HG02798 (cell line): ENCODE results near the gene NDUFA3.

ENCODE experiments used
- ATAC-seq: cut with Tn5 transposase; IDR thresholded peaks from one replicate; pipeline ENCODE4 v1.9.1; 2021; ENCODE audit warnings: mild to moderate bottlenecking; ENCODE audit not compliant: unreplicated experiment, poor library complexity

Gene NDUFA3

DNA sequence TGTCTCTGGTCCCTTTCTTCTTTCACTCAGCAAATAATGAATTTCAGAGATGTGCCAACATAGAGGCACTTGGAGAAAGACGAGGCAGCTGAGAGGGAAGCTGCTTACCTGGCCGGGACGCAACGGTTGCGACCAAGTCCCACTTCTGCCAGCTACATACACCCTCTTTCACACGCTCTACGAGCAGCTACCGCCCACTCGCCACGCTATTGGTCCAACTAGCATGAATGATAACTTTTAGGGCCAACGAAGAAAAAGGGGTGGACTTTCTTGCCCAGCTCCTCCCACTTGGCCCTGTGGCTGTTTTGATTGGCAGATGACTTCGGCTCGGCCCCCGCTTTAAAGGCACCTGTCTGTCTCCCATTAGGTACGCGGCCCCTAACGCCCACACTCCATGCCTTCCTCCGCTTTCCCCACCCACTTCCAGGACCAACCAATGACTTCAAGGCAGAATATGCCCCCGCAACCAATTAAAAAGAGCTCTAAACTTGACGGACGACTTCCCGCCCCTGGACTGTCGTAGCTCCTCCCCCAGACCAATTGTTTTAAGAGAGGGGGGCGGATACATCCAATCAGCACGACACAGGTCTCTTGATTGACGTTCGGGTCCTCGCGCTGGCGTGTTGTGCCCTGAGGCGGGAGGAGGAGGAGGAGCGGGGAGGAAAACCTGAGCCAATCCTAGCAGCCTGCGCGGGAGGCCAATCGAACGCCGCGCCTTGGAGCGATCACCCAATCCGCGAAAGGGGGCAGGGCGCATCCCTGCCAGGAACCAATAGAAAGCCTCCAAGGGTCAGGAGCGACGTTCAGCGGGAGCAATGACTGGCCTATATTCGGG, 34.4 kb downstream of the NDUFA3 start:
- ATAC-seq: peak; percentile 83

DNA sequence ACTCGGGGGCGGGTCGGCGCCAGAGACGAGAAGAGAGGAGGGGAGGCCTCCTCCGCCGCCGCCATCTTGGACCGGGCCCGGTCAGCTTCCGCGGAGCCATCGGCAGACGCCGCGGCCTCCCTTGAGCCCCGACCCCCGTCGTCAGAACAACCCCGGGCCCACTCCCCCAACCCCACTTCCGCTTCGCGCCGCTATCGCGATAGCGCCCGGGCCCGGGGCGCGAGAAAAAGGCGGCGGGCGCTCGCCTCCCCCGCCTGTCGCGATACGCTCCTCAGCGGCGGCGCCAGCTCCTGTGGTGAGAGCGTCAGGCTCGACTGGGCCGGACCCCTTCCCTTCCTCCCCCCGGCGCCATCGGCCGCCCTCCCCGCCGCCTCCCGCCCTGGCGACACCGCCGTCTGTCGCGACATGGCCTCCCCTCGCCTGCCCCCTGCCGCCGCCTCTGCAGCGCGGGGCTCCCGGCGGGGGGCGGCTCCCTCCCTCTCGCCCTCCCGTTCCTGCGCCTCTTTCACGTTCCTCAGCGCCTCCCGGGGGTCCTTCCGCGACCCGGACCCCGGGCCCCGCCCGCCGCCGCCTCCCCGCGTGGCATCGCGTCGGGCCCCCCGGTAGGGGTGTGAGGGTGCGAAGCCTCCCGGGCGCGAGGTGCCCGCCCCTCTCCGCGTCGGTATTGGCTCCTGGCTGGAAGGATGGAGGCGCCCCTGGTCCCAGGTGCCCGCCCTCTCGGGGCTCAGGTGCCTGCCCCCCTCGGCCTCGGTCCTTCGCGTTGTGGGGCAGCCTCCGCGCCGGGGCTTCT, 35.2 kb downstream of the NDUFA3 start, which contains the start of gene CNOT3:
TSS of gene CNOT3 (plus strand) at position 64 of the 790 bp plus-strand sequence. CDS start 5,217 bp downstream, outside the sequence.
- no peak for ATAC-seq

DNA sequence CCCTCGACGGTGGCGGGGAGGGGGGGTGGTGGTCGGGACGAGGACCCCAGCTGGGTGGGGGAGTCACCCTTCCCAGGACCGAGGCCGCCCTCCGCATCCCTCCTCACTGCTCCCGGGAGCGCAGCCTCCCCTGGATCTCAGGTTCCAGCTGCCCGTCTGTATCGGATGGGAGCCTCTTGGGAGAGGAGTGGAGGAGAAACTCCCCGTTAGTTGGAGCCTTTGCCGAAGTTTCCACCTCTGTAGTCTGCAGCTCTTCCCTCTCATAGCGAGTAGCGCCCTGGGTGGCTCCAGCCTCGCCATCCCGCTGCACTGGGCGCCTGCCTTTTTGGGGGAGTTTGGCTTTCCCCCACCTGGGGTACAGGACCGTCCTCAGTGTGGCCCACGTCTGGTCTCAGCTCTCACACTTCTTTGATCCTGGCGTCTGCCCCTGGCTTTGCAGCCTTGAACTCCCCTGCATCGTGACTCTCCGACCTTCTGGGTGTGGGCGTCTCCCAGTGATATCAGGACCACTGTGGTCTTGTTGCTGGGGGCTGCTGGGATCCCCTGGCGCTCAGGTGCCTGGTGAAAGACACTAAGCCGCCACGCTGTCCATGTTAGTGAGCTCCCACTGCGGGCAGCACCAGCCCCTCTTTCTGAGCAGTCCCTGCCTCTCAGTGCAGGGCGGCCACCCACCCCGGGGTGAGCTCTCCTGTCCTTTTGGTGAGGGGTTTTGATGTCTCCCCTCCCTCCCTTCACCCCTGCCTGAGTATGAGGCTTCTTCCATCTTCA, 36.0 kb downstream of the NDUFA3 start:
- no peak for ATAC-seq

DNA sequence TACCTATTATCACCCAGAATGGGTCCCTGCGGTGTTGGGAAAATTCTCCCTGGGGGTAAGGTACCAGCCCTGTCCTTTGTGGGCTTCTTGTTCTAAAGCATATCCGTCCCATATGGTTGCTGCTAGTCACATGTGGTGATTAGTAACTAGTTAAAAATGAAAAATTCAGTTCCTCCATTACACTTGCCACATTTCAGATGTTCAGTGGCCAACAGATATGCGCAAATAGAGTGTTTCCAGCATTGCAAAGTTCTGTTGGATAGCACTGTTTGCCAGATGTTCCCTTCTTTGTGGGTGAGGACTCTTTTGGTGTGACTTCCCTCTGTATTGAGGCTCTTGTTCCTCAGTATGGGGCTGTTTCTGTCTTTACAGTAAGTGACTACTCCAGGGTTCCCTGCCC, 38.7 kb downstream of the NDUFA3 start:
- no peak for ATAC-seq

DNA sequence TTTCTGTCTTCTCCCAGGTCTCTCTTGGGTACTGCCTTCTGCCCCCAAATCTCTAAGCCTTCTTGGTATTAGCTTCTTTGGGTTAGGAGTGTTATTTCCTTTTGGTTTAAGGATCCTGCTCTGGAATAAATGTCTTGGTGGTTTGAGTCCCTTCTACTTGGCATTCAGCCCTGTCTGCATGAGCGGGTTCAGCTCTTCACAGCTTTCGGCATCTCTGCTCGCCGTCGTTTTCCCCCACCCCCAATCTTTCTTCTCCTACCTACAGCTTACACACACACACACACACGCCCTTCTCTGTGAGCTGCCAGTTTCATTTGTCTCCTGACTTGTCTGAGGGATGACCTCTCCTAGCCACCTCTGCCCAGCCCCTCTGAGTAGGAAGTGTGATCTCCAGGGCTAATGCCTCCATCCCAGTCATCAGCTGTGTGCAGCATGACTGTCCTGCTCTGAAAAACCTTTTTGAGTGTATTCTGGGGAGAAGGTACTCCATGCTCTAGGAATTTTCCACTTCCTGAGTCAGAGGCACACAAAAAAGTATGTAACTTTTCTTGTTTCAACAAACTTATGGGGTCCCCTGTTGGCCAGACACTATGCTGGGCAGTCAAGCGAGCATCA, 39.6 kb downstream of the NDUFA3 start:
- ATAC-seq: no peak

DNA sequence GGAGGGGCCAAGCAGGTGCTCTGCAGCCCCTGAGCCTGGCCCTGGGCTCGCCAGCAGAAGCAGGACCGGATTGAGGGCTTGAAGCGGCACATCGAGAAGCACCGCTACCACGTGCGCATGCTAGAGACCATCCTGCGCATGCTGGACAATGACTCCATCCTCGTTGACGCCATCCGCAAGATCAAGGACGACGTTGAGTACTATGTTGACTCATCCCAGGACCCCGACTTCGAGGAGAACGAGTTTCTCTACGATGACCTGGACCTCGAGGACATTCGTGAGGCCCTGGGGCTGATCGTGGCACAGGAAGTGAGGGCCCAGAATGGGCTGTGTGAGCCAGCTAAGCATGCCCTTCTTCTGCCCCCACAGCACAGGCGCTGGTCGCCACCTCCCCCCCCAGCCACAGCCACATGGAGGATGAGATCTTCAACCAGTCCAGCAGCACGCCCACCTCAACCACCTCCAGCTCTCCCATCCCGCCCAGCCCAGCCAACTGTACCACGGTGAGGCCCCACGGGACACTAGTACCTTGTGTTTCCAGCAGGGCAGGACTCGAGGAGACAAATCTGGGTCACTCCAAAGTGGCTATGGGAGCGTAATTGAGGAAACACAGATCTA, 43.0 kb downstream of the NDUFA3 start:
- no peak for ATAC-seq

DNA sequence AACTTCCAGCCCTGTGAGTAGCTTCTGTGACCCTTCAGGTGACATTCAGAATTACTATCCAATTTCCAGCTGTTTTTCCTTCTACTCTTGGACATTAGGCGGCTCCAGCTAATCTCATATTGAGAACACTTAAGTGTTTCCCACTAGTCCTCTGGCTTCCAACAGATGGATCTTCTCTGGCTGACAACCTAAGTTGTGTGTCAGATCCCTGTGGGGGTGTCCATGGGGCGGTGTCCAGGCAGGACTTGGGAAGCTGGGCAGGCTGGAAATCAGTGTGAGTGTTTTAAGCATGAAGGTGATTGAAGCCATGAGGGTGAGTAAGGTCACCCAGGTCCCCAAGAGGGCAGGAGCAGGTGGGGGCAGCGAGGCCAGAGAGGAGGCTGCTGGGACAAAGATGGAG, 45.0 kb downstream of the NDUFA3 start:
- ATAC-seq: no peak

DNA sequence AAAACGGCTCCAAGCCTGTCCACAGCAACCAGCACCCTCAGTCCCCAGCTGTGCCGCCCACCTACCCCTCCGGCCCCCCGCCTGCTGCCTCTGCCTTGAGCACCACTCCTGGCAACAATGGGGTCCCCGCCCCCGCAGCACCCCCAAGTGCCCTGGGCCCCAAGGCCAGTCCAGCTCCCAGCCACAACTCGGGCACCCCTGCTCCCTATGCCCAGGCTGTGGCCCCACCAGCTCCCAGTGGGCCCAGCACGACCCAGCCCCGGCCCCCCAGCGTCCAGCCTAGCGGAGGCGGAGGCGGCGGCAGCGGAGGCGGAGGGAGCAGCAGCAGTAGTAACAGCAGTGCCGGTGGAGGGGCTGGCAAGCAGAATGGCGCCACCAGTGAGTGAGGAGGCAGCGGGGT, 45.5 kb downstream of the NDUFA3 start:
- ATAC-seq: no peak

DNA sequence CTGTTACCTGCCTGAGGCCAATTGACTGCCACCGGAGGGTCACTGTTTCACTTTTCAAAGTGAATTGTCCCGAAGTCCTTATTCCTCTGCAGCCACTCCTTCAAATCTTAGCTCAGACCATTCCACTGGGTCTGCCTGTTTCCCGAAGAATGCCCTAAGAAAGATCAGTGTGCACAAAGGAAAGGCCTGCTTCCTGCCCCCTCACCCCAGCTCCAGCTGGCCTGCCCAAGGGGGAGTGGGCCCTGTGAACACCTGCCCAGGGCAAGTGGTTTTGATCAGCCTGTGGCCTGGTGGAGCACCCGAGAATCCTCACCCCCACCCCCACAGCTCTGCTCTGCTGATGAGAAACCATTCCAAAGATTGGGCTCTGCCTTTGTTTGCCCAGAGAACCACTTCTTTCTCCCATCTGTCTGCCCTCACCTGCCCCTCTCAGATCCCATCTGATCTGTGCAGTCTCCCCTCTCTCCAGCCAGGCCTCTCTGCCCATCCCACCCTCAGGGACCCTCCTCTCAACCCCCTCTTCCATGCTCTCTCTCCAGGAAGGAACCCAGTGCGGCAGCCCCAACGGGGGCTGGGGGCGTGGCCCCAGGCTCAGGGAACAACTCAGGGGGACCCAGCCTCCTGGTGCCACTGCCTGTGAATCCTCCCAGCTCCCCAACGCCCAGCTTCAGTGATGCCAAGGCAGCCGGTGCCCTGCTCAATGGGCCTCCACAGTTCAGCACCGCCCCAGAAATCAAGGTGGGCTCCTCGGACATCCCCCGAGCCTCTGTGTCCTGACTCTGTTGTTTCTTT, 46.6 kb downstream of the NDUFA3 start:
- ATAC-seq: no peak

DNA sequence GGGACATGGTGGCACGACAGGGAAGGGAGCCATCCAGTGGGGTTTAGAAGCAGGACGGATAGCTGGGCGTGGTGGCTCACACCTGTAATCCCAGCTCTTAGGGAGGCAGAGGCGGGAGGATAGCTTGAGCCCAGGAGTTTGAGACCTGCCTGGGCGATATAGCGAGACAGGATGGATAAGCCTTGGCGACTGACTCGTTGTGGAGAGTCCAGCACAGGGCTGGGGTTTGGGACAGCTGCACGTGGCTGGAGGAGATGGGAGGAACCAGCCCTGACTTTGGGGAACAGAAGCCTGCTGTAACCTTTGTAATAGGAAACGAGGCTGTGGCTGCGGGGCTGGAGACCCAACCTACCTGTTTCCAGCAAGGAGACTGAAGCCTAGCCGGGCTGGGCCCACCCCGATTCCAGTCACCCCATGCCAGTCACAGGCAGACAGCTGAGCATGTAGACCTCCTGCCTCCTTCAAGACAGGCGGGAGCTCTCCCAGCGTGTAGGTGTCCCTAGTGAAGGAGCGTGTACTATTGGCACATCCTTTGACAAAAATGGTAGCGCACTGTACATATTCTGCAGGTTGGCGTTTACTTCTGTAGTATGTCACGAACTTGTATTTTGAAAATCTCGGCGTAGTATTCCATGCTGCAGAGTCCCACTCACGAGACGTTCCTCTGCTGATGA, 48.8 kb downstream of the NDUFA3 start:
- no peak for ATAC-seq

DNA sequence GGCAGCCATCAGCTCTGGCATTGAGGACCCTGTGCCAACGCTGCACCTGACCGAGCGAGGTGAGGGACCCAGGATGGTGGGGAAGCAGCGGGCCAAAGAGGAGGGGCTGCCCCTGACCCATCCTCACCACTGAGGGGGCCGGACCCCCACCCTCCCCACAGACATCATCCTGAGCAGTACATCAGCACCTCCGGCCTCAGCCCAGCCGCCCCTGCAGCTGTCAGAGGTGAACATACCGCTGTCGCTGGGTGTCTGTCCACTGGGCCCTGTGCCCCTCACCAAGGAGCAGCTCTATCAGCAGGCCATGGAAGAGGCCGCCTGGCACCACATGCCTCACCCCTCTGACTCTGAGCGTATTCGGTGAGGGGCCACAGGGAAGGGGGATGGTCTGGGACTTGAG, 49.6 kb downstream of the NDUFA3 start:
- no peak for ATAC-seq

DNA sequence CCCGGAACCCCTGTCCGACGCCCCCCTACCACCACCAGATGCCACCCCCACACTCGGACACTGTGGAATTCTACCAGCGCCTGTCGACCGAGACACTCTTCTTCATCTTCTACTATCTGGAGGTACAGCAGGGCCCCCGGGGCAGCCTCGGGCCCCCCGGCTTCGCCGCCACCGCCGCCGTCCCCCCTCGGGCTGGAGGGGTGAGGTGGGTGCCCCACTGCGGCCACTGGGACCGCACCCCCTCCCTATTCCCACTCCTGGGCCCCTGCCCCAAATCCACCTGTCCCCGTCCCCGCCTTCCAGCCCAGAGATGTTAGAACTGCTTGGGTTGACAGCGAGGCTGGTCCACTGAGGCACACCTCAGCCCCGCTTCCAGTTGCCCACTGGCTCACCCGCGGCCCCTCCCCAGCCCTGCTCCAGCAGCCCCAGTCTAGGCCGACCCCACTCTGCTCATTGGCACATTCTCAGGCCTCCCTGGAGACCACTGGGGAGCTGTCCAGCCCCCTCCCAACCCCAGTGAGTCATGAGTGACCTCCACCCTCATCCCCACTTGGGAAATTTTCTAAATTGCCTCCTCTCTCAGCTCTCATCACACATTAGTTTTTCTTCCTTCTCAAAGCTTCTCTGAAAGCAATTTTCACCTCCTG, 50.3 kb downstream of the NDUFA3 start:
- no peak for ATAC-seq

DNA sequence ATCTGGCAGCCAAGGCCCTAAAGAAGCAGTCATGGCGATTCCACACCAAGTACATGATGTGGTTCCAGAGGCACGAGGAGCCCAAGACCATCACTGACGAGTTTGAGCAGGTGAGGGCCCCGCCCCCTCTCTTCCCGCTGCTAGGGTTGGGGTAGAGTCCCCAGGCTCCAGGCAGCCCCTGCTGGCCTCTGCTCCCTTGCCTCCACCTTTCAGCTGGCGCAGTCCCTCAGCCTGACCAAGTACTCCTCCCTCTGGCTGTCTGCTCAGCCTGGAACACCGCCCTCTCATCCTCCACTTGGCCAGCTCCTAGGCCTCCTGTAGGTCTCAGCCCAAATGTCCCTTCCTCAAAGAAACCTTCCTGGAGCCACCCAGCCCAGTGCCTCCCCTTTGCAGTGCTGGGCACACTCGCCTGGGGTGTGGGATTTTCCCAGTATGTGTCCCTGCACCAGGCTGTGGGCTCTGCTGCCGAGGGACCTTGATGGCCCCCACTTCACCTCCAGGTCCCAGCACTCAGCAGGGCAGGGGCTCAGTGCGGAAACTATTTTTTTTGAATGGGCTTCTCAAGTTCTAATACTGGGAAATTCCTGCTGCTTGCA, 51.2 kb downstream of the NDUFA3 start:
- no peak for ATAC-seq

DNA sequence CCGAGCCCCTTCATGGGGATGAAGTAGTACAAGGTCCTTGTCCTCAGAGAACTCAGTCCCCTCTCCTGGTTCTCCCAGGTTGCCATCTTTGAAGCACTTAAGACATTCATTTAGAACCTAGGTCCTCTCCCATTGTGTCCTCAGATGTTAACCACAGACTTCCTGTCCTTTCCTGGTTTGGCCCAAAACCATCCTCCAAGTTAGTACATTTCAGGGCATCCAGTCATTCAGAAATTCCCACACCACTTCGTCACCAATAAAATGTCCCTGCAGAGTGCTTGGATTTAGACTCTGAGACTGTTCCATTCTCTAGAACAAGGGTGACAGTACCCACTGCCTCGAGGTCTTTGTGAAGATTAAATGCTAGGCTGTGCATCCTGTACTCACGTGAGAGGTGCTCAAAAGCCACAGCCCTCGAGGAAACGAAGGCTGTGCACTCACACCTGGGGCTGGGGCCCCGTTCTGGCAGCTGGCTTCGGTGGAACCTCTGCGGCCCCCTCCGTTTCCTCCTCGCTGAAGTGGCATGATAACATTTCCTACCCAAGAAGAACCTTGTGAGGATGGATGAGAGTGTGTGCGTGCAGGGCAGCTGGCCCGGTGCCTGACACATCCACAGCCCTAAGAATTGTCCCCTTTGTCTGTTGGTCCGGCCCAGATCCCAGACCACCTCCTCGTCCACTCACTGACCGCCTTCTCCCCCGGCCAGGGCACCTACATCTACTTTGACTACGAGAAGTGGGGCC, 52.1 kb downstream of the NDUFA3 start:
- no peak for ATAC-seq

DNA sequence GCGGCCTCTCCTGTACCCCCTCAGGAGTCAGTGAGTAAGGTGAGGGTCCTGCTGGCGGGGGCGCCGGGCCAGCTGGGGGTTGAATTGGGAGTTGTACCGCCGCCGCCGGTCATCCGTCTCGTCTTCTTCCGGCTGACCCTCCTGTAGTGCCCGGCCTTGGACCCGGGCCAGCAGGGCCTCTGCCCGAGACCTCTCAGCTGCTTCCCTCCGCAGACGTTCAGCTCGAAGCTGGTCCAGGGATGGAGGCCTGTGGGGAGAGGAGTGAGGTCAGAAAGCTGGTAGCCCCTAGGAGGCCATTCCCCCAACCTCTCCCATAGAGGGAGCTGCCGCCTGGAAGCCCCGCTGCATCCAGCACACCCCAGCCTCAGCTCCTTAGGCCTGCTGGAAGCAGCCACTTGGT, 53.0 kb downstream of the NDUFA3 start:
- ATAC-seq: no peak

DNA sequence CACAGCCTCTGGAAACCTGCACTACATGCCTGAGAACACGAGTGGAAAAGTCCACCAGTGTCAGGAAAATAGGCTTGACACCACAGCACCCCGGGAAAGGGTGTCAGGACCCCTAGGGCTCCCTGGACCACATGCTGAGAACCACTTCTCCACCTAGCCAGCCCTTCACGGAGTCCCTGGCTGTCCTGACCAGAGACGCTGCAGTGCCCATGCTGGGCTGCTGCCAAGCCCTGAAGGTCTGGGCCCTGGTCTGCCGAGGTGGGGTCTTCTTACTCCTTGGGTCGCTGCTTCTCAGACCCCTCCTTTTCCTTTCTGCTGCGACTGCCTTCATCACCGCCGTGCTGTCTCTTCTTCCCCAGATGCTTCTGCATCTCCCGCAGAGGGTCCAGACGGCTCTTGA, 53.8 kb downstream of the NDUFA3 start:
- ATAC-seq: no peak

DNA sequence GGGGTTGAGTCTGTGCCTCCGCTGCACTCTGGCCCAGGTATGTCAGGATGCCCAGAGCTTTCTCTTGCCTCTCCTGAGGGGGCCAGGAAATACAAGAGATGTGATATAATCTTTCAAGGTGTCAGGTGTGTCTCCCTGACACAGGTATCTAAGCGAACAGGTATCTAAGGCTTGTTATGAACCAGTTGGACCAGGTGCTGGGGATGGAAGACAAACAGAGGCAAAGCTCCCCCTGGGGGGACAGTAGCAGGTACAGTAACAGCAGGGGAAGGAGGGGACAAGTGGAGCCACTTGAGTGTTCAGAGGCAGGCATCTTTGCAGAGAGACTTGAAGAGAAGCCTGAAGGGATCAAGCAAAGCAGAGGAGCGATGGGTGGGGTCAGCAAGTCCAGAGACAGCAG, 54.3 kb downstream of the NDUFA3 start:
- ATAC-seq: no peak
